ENCODE measurements around the gene LMNTD1.

GRCh38 chr12:25557830-25558436 lies 4.8 kb upstream of the LMNTD1 start:
- TF ChIP-seq YY1 (IDR thresholded peaks at IDR 0.05; ENCODE audit: insufficient read depth, insufficient read length), result no peak
- no peak for TF ChIP-seq SUZ12 (IDR thresholded peaks at IDR 0.05; ENCODE audit: extremely low read depth, insufficient read depth, insufficient read length)
- TF ChIP-seq ZNF274 (IDR thresholded peaks at IDR 0.05; ENCODE audit: low read depth, low read length), result no peak
